Dendritic cell treated with granulocyte-macrophage colony-stimulating factor and Interleukin-4, amounts not matched to agents 40 ng/mL and 50 ng/mL, for 4 days (primary cell): ENCODE measurements around the gene EPHA4.

Experiments
- H3K27ac Mint-ChIP-seq: one replicate; pipeline ENCODE4 v1.8.0; 2022; ENCODE audit warnings: mild to moderate bottlenecking, mixed read lengths
- H3K27me3 Mint-ChIP-seq: one replicate; pipeline ENCODE4 v1.8.0; 2022; ENCODE audit warnings: mild to moderate bottlenecking, mixed read lengths
- H3K36me3 Mint-ChIP-seq: one replicate; pipeline ENCODE4 v1.8.0; 2022; ENCODE audit warnings: low read depth, mixed read lengths
- H3K4me1 Mint-ChIP-seq: one replicate; pipeline ENCODE4 v1.8.0; 2022; ENCODE audit warnings: low read depth, mixed read lengths
- H3K4me3 Mint-ChIP-seq: one replicate; pipeline ENCODE4 v1.8.0; 2022; ENCODE audit warnings: mild to moderate bottlenecking, moderate library complexity, mixed read lengths
- H3K9me3 Mint-ChIP-seq: one replicate; pipeline ENCODE4 v1.8.0; 2022; ENCODE audit warnings: mixed read lengths
- intact Hi-C: fragments of 100-400 bp; cut with micrococcal nuclease; formaldehyde crosslinking; loops from one replicate; pipeline ENCODE4 v1.15.0; 2022

EPHA4 gene

GRCh38 chr2:221495731-221496130 lies 76.4 kb downstream of the EPHA4 start:
- H3K36me3 Mint-ChIP-seq = no peaks in the 10 kb centered on the region
- intact Hi-C loops = no loop called here
- no peak overlapping the region for H3K4me3 Mint-ChIP-seq
- no peaks in the 10 kb centered on the region for H3K9me3 Mint-ChIP-seq
- no peaks in the 10 kb centered on the region for H3K27me3 Mint-ChIP-seq
- no peak overlapping the region for H3K27ac Mint-ChIP-seq
- no peaks in the 10 kb centered on the region for H3K4me1 Mint-ChIP-seq

- H3K27me3 Mint-ChIP-seq = no peaks in the 10 kb centered on the region
- intact Hi-C loops = no loop called here
- H3K36me3 Mint-ChIP-seq = no peaks in the 10 kb centered on the region
- no peak overlapping the region for H3K27ac Mint-ChIP-seq
- H3K9me3 Mint-ChIP-seq = no peaks in the 10 kb centered on the region
- no peak overlapping the region for H3K4me3 Mint-ChIP-seq
- H3K4me1 Mint-ChIP-seq = no peaks in the 10 kb centered on the region
These were observed 77.5 kb downstream of the EPHA4 start for GRCh38 chr2:221494556-221494955.

- no peaks in the 10 kb centered on the region for H3K36me3 Mint-ChIP-seq
- no peaks in the 10 kb centered on the region for H3K4me1 Mint-ChIP-seq
- H3K9me3 Mint-ChIP-seq = no peaks in the 10 kb centered on the region
- H3K27ac Mint-ChIP-seq = no peak overlapping the region
- no peak overlapping the region for H3K4me3 Mint-ChIP-seq
- intact Hi-C loops = no loop called here
- no peaks in the 10 kb centered on the region for H3K27me3 Mint-ChIP-seq
These were observed 78.7 kb downstream of the EPHA4 start for GRCh38 chr2:221493391-221493790.

GRCh38 chr2:221492636-221493035 lies 79.5 kb downstream of the EPHA4 start:
- H3K4me1 Mint-ChIP-seq = no peaks in the 10 kb centered on the region
- H3K27ac Mint-ChIP-seq = no peak overlapping the region
- no peaks in the 10 kb centered on the region for H3K27me3 Mint-ChIP-seq
- H3K4me3 Mint-ChIP-seq = no peak overlapping the region
- H3K9me3 Mint-ChIP-seq = no peaks in the 10 kb centered on the region
- intact Hi-C loops = no loop called here
- H3K36me3 Mint-ChIP-seq = no peaks in the 10 kb centered on the region

- Mint-ChIP-seq H3K27ac (no peak overlapping the region), H3K36me3 (no peaks in the 10 kb centered on the region)
These were observed 81.5 kb downstream of the EPHA4 start for GRCh38 chr2:221490506-221491060.

DNA sequence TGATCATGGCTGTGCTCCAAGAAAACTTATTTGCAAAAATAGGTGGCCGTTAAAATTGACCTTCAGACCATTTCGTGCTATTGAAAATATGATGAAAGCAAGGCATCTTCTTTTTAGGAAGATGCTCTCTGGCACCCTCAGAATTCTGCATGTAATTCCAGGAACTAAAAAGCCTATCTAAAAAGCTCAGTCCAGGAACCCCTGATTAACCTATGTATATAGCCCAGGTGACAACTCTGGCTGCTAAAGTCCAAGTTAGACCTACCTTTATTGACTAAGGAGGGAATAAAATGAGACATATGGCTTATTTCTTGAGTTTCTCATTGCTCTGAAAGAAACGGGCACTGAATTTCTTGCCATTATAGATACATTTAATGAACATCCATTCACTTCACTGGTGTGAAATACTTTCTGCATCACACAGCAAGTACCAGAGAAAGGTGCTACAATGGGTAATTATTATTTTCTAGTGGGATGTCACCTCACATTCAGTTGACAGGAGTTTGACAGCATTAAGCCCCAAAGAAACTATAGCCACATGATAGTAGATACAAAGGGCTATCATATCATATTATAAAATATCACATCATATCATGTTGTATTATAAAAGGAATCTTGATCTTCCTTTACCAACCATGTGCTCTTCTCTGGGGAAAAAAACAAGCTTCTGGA lies 83.8 kb downstream of the EPHA4 start:
- intact Hi-C loops = no loop called here
- no peak overlapping the region for H3K4me3 Mint-ChIP-seq
- H3K36me3 Mint-ChIP-seq = no peaks in the 10 kb centered on the region
- no peaks in the 10 kb centered on the region for H3K27me3 Mint-ChIP-seq
- H3K9me3 Mint-ChIP-seq = no peaks in the 10 kb centered on the region
- H3K4me1 Mint-ChIP-seq = no peaks in the 10 kb centered on the region
- H3K27ac Mint-ChIP-seq = no peak overlapping the region

More at GRCh38 chr2:221490506-221491060, 81.5 kb downstream of the EPHA4 start:
- Mint-ChIP-seq H3K9me3 (no peaks in the 10 kb centered on the region), H3K4me3 (no peak overlapping the region), H3K4me1 (no peaks in the 10 kb centered on the region), H3K27me3 (no peaks in the 10 kb centered on the region)
- intact Hi-C loops = no loop called here

DNA sequence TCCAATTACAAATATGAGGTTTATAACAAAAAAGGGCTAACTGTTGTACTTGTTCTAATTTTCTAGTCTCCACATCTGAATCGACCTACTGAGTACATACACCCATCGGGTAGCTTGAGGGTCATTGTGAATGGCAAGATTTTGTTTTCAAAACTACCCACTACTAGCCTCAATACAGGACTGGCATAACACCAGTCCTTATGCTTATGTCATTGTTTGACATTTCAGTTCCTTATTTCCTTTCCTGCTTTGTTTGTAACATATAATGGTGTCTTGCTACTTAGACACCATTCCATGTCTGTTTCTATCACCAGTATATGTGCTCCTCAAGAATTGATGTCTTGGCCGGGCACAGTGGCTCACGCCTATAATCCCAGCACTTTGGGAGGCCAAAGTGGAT lies 86.0 kb downstream of the EPHA4 start:
- H3K36me3 Mint-ChIP-seq = no peaks in the 10 kb centered on the region
- no peaks in the 10 kb centered on the region for H3K4me1 Mint-ChIP-seq
- intact Hi-C loops = no loop called here
- no peaks in the 10 kb centered on the region for H3K27me3 Mint-ChIP-seq
- no peak overlapping the region for H3K27ac Mint-ChIP-seq
- no peaks in the 10 kb centered on the region for H3K9me3 Mint-ChIP-seq
- no peak overlapping the region for H3K4me3 Mint-ChIP-seq

DNA sequence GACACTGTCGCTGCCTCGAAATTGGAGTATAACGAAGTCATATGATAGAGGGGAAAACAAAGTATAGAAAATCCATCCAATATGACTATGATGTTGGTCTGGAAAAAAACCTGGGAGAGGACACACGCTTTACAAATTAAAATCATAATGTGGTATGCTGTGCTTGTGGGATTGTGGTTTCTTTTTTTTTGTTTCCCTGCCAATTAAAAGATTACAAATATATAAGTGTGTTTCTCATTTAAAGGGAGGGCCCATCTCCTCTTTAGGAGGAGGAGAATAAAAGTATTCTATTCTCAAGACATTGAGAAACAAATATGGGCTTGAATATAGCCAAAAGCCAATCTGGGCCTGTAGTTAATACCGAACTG lies 86.6 kb downstream of the EPHA4 start:
- no peaks in the 10 kb centered on the region for H3K9me3 Mint-ChIP-seq
- no peaks in the 10 kb centered on the region for H3K36me3 Mint-ChIP-seq
- intact Hi-C loops = no loop called here
- H3K4me1 Mint-ChIP-seq = no peaks in the 10 kb centered on the region
- no peak overlapping the region for H3K4me3 Mint-ChIP-seq
- no peak overlapping the region for H3K27ac Mint-ChIP-seq
- no peaks in the 10 kb centered on the region for H3K27me3 Mint-ChIP-seq

GRCh38 chr2:221484761-221485502 lies 87.2 kb downstream of the EPHA4 start:
- no peak overlapping the region for H3K4me3 Mint-ChIP-seq
- no peaks in the 10 kb centered on the region for H3K4me1 Mint-ChIP-seq
- no peaks in the 10 kb centered on the region for H3K36me3 Mint-ChIP-seq
- no peaks in the 10 kb centered on the region for H3K9me3 Mint-ChIP-seq
- H3K27me3 Mint-ChIP-seq = no peaks in the 10 kb centered on the region
- intact Hi-C loops = no loop called here
- H3K27ac Mint-ChIP-seq = no peak overlapping the region

DNA sequence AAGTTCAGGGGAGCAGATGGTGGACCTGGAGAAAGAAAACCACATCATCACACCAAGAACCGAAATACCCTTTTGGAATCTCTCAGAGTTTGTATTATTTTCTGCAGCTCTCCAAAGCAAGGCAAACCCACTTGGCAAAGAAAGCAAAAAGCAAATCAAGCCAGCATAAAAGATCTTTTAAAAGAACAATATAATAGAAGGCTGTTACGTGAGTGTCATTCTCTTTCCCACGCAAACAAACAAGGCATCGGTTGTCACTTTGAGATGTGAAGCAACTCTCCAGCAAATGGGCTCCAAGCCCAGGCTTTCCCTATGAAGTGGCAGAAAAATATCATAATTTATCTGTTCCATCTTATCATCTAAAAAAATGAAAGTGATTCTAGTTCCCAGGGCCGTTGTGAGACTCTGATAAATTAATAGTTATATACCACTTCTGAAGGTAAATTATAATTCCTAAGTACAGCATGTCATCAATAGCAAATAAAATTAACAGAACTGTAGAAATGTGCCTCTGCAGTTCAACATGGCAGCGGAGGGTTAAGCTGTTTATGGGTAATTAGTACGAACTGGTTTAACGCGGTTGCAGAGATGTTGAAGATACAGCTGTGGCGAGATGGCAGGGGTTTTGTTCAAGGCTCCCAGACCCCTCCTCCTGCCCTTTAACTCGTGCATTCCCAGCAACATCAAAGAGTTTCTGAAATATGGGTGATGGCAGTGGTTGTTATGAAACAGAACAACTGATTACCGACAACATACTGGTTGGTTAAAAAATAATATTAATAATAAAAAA lies 89.2 kb downstream of the EPHA4 start:
- Mint-ChIP-seq H3K4me1 (no peaks in the 10 kb centered on the region), H3K4me3 (no peak overlapping the region), H3K27ac (no peak overlapping the region), H3K9me3 (no peaks in the 10 kb centered on the region), H3K27me3 (no peaks in the 10 kb centered on the region), H3K36me3 (no peaks in the 10 kb centered on the region)
- intact Hi-C loops = no loop called here

DNA sequence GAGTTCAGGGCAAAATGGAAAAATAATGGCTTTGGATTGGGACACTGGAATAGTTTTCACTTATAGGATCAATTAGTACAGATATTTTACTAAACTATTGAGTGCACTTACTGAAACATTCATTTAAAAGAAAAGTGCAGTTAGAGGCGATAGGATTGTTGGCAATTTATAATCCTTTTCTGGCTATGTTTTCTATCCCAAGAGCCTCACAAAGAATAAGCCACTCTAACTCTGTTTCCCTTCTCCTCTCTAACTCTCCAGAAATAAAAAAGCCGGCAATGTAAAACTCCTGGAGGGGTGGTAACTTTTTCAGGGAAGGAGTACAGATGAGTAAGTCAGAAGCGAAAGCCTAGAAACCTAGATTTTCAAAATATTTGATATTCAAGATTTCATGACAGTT lies 91.3 kb downstream of the EPHA4 start:
- Mint-ChIP-seq H3K27me3 (no peaks in the 10 kb centered on the region), H3K36me3 (no peaks in the 10 kb centered on the region), H3K4me3 (no peak overlapping the region), H3K4me1 (no peaks in the 10 kb centered on the region), H3K9me3 (no peaks in the 10 kb centered on the region), H3K27ac (no peak overlapping the region)
- intact Hi-C loops = no loop called here

GRCh38 chr2:221480163-221480562 lies 91.9 kb downstream of the EPHA4 start:
- Mint-ChIP-seq H3K4me3 (no peak overlapping the region), H3K27me3 (no peaks in the 10 kb centered on the region), H3K36me3 (no peaks in the 10 kb centered on the region), H3K27ac (no peak overlapping the region), H3K9me3 (no peaks in the 10 kb centered on the region), H3K4me1 (no peaks in the 10 kb centered on the region)
- intact Hi-C loops = no loop called here

DNA sequence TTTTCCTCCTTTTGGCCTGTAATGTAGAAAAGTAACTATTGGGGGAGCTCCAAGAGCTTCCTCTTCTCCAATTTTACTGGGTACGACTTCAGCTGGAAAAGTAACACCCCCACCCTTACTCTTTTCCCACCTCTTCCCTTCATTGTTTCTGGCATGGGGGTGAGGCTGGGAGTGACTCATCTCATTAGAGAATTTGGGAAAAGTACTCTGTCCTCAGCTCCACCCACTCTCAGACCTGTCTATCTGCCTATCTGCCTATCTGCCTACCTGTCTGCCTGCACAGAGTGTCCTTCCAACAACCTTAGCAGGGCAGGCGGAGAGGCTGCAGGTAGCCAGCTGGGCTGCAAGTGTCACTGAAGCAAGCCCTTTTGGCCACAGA lies 93.6 kb downstream of the EPHA4 start:
- no peaks in the 10 kb centered on the region for H3K4me1 Mint-ChIP-seq
- H3K27me3 Mint-ChIP-seq = no peaks in the 10 kb centered on the region
- intact Hi-C loops = no loop called here
- H3K9me3 Mint-ChIP-seq = no peaks in the 10 kb centered on the region
- H3K27ac Mint-ChIP-seq = no peak overlapping the region
- H3K4me3 Mint-ChIP-seq = no peak overlapping the region
- H3K36me3 Mint-ChIP-seq = no peaks in the 10 kb centered on the region
